Measurements from ENCODE around the gene NEURL3.
"Not testable (repeated sequence)": the region's sequence is repeated elsewhere in the genome, so short reads cannot be mapped to it uniquely, and the experiment has no call there.

NEURL3 gene

DNA sequence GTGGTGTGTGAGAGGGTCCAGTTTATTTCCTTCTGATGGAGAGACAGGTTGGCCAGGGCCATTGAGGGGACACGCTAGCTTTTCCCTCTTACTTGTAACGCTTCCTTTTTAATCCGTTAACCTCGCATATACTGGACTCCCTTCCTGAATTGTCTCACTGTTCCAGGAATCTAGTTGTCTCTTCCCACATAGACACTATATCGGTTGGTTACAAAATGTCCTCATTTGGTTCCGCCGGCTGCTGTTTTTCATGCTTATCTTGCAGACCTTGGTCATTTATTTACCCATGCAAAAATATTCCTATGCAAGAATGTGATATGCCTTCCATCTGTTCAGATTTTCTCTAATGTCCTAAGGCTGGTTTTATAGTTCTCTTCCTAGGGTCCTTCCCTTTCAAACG is 35.0 kb downstream of the NEURL3 start:
- peaks cover 8% of the 10 kb centered on the region for H3K4me1 Mint-ChIP-seq
- H3K27ac Mint-ChIP-seq: no peak overlapping the region
- no peaks in the 10 kb centered on the region for H3K9me3 Mint-ChIP-seq
- H3K27me3 Mint-ChIP-seq: peaks cover 7% of the 10 kb centered on the region
- no peaks in the 10 kb centered on the region for H3K36me3 Mint-ChIP-seq (ENCODE audit: low read depth)
- H3K4me3 Mint-ChIP-seq: no peak overlapping the region
- no peak for DNase-seq
- no peak for ATAC-seq

DNA sequence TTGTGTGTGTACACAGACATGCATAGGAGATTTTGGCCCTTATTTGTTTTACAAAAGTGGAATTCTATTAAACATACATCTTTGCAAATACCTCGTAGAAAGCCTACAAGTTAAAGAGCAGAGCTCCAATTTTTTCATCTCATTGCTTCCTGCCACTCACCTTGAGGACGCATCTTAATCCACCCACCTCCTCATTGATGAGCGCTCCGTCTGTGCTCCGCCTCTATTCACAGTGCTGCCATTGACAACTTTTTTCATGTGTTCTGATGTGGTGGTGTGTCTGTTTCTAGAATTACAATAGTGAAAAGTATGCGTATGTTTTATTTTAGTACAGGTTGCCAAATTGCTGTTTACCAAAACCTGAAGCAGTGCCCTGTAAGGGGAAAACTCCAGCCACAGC is 36.3 kb downstream of the NEURL3 start:
- no peak for ATAC-seq
- no peak overlapping the region for H3K27ac Mint-ChIP-seq
- H3K4me1 Mint-ChIP-seq: peaks cover 8% of the 10 kb centered on the region
- DNase-seq: no peak
- H3K27me3 Mint-ChIP-seq: peaks cover 7% of the 10 kb centered on the region
- H3K36me3 Mint-ChIP-seq (ENCODE audit: low read depth): no peaks in the 10 kb centered on the region
- H3K9me3 Mint-ChIP-seq: no peaks in the 10 kb centered on the region
- no peak overlapping the region for H3K4me3 Mint-ChIP-seq

GRCh38 chr2:96464651-96465050 is 40.5 kb downstream of the NEURL3 start:
- H3K27me3 Mint-ChIP-seq: peaks cover 5% of the 10 kb centered on the region
- H3K36me3 Mint-ChIP-seq (ENCODE audit: low read depth): no peaks in the 10 kb centered on the region
- no peak overlapping the region for H3K4me3 Mint-ChIP-seq
- ATAC-seq (no peak), DNase-seq (no peak)
- no peaks in the 10 kb centered on the region for H3K9me3 Mint-ChIP-seq
- H3K4me1 Mint-ChIP-seq: no peaks in the 10 kb centered on the region
- H3K27ac Mint-ChIP-seq: no peak overlapping the region

GRCh38 chr2:96464061-96464460 is 41.1 kb downstream of the NEURL3 start:
- Mint-ChIP-seq H3K9me3 (no peaks in the 10 kb centered on the region), H3K27me3 (peaks cover 5% of the 10 kb centered on the region), H3K36me3 (ENCODE audit: low read depth) (no peaks in the 10 kb centered on the region), H3K4me3 (no peak overlapping the region), H3K27ac (no peak overlapping the region), H3K4me1 (no peaks in the 10 kb centered on the region)
- DNase-seq: no peak
- no peak for ATAC-seq

- no peak overlapping the region for H3K4me3 Mint-ChIP-seq
- H3K36me3 Mint-ChIP-seq (ENCODE audit: low read depth): no peaks in the 10 kb centered on the region
- H3K27me3 Mint-ChIP-seq: no peaks in the 10 kb centered on the region
- no peaks in the 10 kb centered on the region for H3K4me1 Mint-ChIP-seq
- DNase-seq: no peak
- H3K9me3 Mint-ChIP-seq: no peaks in the 10 kb centered on the region
- H3K27ac Mint-ChIP-seq: no peak overlapping the region
- ATAC-seq: no peak
Measured at GRCh38 chr2:96463119-96463518, 42.0 kb downstream of the NEURL3 start.

- H3K27me3 Mint-ChIP-seq; H3K27ac Mint-ChIP-seq; H3K36me3 Mint-ChIP-seq (ENCODE audit: low read depth); H3K4me3 Mint-ChIP-seq; H3K4me1 Mint-ChIP-seq; H3K9me3 Mint-ChIP-seq; DNase-seq; ATAC-seq: not testable (repeated sequence)
Measured at GRCh38 chr2:96461616-96462015, 43.5 kb downstream of the NEURL3 start.

GRCh38 chr2:96452053-96452452 is 53.1 kb downstream of the NEURL3 start:
- ATAC-seq (no peak), DNase-seq (no peak)
- no peak overlapping the region for H3K27ac Mint-ChIP-seq
- no peaks in the 10 kb centered on the region for H3K36me3 Mint-ChIP-seq (ENCODE audit: low read depth)
- peaks cover 4% of the 10 kb centered on the region for H3K9me3 Mint-ChIP-seq
- no peaks in the 10 kb centered on the region for H3K27me3 Mint-ChIP-seq
- no peak overlapping the region for H3K4me3 Mint-ChIP-seq
- no peaks in the 10 kb centered on the region for H3K4me1 Mint-ChIP-seq

DNA sequence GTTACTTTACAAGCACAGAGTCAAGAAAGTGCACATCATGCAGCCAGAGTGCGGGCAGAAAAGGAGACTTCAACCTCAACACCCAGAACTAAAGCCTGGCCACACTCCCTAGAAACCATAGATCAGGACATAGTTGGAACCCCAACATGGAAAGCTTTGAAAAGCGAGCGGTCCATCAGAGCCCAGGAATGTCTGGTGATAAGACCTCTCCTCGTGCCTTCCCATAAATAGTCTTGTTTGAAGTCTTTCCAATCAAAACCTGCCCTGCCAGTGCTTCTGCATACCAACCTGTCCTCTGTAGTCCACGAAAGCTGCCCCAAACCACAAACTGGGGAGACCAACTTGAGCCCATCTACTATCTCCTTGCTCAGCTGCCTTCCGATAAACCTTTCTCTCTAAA is 55.5 kb downstream of the NEURL3 start:
- Mint-ChIP-seq H3K9me3 (peaks cover 4% of the 10 kb centered on the region), H3K4me1 (no peaks in the 10 kb centered on the region), H3K27ac (no peak overlapping the region), H3K27me3 (no peaks in the 10 kb centered on the region), H3K4me3 (no peak overlapping the region), H3K36me3 (ENCODE audit: low read depth) (no peaks in the 10 kb centered on the region)
- DNase-seq (no peak), ATAC-seq (no peak)

DNA sequence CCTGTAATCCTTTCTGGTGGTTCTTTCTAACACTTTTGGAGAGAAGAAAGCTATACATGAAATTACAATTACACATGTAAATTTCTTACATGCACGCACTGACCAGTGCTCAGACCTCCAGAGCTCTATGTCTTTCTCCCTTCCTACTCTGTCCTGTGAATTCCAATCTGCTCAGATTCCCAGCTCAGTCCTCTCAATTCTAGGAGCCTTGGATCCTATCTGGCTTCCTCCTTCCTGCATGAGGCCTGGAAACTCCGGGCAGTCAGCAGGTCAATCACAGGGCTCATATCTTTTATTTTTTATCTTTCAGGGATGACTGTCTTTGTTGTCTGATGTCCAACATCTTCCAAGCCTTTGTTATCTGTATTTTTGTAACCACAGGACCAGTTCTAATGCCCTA is 56.0 kb downstream of the NEURL3 start:
- ATAC-seq (no peak), DNase-seq (no peak)
- Mint-ChIP-seq H3K4me3 (no peak overlapping the region), H3K9me3 (peaks cover 4% of the 10 kb centered on the region), H3K27ac (no peak overlapping the region), H3K36me3 (ENCODE audit: low read depth) (no peaks in the 10 kb centered on the region), H3K4me1 (no peaks in the 10 kb centered on the region), H3K27me3 (no peaks in the 10 kb centered on the region)

DNA sequence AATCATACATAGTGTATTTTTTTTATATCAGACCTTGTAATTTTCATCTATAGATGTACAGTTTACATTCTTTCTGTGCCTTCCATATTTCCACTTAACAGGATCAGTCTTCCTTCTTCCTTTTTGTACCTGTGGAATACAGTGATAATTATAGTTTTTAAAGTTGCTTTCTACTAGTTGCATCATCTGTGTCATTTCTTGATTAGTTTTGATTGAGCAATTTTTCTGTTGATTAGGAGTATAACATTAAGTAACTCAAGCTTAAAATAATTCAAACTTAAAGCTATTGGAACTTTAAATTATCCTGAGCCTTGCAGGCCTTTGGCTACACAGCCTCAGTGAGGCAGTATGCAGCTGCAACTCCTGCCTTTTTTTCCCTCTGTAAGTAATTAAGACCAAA is 57.4 kb downstream of the NEURL3 start:
- Mint-ChIP-seq H3K4me1 (no peaks in the 10 kb centered on the region), H3K36me3 (ENCODE audit: low read depth) (no peaks in the 10 kb centered on the region)
- ATAC-seq: no peak

More for the DNA sequence above, 57.4 kb downstream of the NEURL3 start:
- Mint-ChIP-seq H3K27me3 (no peaks in the 10 kb centered on the region), H3K4me3 (no peak overlapping the region), H3K9me3 (peaks cover 4% of the 10 kb centered on the region), H3K27ac (no peak overlapping the region)
- DNase-seq: no peak

All from activated naive CD8-positive, alpha-beta T cell treated with anti-CD3 and anti-CD28 coated beads, Interleukin-2, amount 50 U/mL, for 24 hours (primary cell).